ENCODE measurements around the gene KCNK3. TPM values are rescaled to one million over a fixed set of nuclear protein-coding genes. Genes with fewer than 3 reads are reported as not detected.

Gene KCNK3
- total RNA-seq, 1 donor from 2014 or later = 1.9 TPM

DNA sequence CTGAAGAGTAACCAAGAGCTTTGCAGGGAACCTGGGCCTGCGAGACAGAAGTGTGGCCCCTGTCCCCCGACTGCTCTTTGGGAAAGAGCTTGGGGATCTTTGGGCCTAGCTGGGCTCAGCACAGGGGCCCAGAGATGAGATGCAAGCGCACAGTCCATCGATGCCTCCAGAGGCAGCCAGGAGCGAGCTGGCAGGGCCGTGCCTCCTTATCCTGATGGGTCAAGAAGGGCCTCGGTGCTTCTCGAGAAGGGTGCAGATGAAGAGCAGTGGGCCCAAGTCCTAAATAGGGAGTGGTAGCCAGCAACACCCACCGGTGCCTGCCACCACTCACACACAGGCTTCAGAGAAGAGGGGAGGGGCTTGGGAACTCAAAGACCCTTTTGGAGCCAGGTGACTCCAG is 17.6 kb downstream of the KCNK3 start:
- DNase-seq (ENCODE audit: low spot score) = no peak

DNA sequence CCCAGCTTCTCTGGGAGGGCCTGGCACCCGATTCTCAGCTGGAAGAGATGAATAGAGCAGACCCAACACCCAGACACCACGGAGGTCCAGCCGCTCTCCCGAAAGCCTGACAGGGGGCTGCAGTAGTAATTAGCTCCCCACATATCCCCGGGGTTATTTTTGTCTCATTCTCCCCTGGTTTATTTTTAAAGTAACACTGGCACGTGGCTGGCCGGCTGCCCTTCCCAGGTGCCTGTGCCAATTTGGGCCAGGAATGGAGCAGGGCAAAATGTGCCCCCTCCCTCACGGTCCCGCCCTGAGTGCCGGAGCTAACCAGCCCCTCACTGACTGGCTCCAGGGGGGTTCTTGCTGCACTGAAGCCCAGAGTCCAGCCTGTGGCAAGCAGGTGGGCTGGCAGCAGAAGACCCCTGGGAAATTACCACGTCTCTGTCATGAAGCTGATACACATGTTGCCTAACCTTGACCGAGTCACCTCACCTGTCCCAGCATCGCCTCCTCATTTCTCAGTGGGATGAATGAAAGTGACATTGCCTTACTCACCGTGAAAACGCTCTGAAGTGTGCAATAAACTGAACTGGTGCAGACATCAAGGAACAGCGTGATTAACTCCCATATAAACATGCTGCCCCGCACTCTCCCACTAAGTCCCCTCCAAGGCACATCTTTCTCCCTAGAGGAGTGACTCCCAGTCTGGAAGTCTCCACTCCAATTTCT is 18.4 kb downstream of the KCNK3 start:
- no peak for DNase-seq (ENCODE audit: low spot score)

DNA sequence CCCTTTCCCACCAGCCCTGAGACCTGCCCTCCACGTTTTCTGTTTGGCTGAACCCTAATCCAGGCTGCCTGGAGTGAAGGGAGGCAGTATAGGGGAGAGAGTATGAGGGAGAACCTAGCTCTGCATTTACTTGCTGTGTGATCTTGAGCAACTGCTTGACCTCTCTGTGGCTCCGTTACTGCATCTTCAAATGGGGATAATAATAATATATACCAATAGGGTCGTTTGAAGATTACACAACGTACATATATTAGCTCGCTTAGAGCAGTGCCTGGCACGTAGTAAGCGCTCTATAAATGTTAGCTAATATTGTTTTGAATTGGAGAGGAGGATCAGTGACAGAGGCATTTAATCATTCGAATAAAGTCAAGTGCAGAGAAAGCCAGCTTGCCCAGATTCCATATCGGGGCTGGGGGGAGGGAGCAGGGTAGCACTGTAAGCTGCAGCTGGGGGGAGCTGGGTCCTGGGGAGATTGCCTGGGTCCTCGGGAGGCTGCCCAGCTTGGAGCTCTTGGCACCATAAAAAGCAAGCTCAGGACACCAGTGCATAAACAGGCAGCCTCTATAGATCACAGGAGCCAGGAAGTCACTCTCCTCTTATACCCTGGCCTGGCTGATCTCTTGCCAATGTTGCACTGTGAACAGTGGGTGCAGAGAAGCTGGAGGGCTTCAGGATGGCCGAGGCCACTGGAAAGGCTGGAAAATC is 19.1 kb downstream of the KCNK3 start:
- DNase-seq (ENCODE audit: low spot score) = no peak

GRCh38 chr2:26712486-26713465 is 20.3 kb downstream of the KCNK3 start:
- DNase-seq (ENCODE audit: low spot score) = no peak

GRCh38 chr2:26715528-26716270 is 23.2 kb downstream of the KCNK3 start:
- no peak for DNase-seq (ENCODE audit: low spot score)

DNA sequence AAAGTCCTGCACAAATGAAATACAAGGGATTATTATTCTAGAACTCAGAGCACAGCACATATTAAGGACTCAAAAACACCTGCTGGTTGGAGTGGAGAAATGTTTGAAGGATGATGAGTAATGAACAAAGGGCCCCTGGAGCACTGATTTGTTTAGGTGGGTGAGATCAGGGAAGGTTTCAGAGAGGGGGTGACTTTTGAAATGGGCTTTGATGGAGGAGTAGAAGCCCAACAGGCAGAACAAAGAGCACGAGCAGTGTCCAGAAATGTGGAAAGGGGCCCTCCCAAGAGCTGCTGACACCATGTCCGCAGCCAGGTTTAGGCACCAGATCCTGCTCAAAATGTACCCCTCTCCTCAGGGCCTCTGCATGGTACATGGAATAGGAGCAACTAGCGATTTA is 23.8 kb downstream of the KCNK3 start:
- no peak for DNase-seq (ENCODE audit: low spot score)

DNA sequence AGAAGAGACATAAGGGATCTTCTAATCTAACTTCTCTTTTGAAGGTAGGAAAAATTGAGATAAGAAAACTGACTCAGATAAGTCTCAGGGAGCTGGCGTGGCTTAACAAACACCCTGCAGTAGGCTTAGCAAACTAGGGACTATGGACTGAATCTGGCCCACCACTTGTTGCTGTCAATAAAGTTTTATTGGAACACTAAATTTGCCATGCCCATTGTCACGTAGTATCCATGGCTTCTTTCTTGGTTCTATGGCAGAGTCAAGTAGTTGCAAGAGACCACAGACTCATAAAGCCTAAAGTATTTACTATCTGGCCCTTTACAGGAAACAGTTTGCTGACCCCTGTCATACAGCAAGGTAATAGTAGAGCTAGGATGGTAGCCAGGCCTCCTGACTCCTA is 24.2 kb downstream of the KCNK3 start:
- DNase-seq (ENCODE audit: low spot score) = no peak

DNA sequence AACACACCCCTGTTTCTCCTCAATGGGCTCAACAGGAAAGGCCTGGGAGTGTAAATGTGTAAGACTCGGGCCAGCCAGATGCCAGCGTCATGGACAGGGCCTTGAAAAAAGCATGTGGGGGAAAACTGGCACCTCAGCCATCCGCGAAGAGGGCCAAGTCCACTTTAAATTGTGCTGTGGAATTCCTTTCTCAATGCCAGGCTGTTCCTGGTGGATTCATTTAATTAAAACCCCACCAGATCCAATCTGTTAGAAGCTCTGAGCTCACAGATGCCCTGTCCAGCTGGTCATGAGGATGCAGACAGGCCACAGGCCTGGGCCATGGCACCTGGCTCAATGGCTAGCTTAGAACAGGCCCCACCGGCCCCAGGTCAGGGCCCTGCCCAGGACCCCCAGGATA is 24.8 kb downstream of the KCNK3 start:
- no peak for DNase-seq (ENCODE audit: low spot score)

DNA sequence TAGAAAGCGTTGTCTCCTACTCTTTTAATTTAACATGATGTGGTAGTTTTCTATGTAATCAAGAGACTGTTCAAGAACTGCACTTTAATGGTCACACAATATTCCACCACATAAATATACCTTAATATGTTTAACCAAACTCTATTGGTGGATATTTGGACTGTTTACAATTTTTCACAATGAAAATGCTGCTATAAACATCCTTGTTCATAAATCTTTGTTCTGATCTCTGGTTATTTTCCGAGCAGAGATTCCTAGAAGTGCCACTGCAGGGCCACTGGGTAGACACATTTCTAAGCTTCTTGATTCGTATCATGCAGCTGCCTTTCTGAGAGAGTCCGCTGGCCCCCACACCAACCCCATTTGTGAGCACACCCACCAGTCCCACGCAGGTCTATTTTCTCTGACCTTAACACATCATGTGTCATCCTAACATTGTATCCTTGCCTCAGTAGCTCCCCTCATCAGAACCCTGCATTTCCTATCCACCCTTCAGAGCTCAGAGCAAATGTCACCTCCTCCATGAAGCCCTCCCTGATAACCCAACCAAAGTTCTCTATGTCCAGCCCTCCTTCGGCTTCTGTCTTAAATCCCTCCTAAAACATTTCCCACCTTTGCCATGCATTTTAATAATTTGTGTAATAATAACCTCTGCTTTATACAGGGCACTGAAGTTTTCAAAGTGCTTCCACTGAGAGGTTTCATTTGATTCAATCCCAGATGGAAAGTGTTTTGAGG is 26.6 kb downstream of the KCNK3 start:
- DNase-seq (ENCODE audit: low spot score) = no peak

GRCh38 chr2:26720322-26721114 is 28.0 kb downstream of the KCNK3 start:
- DNase-seq (ENCODE audit: low spot score) = no peak

DNA sequence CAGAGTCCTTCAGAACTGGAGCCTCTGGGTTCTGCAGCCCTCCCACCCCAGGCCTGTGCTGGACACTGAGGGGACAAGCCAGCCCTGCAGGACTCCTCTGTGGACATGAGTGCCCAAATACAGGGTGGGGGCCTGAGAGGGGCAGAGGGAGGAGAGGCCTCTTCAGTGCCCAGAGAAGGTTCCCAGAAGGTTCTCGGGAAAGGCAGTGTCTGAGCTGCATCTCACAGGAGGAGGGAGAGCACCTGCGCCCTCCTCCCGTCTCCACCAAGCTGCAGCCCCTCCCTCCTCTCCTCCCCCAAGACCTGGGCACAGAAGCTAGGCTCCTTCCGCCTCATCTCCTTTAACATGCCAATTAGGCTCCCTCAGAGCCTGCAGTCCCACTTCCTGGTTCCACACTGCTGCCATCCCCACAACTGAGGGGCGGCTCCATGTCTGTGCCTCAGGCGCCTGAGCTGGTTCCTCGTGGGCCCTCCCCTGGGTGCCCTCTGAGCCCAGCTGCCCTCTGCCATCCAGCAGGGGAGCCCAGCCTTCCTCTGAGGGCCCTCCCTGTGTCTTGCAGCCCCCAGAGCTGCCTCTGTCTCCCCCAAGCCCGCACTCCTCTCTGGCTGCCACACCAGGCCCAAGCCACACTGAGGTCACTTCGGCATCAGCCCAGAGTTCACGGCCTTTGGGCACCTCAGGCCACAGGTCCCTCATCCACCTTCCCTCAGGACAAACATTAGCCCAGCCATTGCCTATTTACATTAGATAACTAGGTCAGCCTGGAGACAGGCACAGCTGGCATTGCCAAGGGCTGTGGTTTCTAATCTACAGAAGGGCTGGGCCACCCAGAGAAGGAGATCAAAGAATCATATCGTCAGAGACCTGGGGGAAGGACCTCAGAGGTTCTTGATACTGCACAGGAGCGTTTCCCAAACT is 28.9 kb downstream of the KCNK3 start:
- no peak for DNase-seq (ENCODE audit: low spot score)

DNA sequence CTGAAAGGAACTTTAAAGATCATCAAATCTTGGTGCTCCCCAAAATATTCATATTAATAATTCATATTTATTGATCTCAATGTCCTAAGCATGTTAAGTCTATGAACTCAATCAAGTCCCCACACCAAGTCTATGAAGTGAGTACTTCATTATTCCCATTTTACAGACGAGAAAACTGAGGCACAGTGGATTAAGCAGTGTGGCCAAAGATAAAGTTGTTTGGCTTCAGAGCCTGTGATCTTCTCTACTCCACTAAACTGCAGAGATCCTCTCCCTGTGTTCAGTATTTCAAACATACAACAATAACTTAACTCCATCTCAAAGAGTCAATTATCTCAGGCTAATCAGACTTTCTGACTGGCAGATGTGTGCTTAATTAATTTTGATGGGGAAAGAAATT is 29.8 kb downstream of the KCNK3 start:
- no peak for DNase-seq (ENCODE audit: low spot score)

DNA sequence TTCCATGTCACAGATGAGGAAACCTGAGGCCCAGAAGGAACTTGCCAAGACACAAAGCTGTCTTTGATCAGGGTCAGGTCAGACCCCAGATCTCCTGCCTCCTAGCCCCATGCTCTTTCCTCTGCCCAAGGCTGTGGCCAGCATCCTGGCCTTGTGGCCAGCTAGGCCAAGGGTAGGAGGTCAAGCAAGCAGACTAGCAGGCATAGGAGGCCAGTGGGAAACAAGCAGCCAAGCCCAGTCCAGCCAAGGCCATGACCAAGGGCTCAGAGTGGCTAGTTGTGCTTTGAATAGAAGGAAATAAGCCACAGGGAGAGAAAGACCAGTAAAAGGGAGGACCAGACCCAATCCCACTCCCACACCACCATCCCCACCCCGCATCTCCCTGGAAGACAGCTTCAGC is 30.4 kb downstream of the KCNK3 start:
- DNase-seq (ENCODE audit: low spot score) = no peak

GRCh38 chr2:26723475-26723874 is 31.0 kb downstream of the KCNK3 start:
- DNase-seq (ENCODE audit: low spot score) = no peak

GRCh38 chr2:26723991-26724750 is 31.6 kb downstream of the KCNK3 start:
- peak; percentile 93 for DNase-seq (ENCODE audit: low spot score)

DNA sequence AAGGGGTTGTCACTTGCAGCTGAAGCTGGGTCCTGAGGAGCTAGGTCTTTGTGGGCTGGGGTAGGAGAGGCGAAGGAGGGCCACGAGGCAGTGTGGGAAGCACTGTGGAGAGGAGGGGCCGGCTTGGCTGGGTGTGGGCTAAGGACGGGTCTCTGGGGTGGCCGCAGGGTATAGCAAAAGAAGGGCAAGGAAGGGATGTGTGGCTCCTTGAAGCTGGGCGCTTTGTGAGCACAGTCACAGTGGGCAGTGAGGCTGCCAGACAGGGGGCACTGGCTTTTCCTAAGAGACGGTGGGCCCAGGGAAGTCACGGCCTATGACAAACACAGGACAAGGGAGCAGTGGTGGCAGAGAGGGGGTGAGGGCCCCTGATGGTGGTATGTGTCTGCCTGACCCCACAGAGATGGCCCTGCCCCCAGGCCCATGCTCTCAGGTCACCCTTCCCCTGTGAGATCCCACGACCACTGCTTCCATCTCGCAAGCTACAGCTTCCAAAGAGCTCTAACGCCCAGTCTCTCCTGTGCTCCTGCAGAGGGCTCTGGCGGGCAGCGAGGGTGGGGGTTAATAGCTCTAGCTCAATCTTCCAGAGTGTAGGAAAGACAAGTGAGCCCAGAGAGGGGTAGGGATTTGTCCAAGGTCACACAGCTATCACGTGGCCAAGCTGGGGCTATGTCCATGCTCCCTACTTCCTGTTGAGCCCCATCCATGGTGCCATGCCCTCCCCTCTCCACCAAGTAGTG is 32.4 kb downstream of the KCNK3 start:
- no peak for DNase-seq (ENCODE audit: low spot score)

DNA sequence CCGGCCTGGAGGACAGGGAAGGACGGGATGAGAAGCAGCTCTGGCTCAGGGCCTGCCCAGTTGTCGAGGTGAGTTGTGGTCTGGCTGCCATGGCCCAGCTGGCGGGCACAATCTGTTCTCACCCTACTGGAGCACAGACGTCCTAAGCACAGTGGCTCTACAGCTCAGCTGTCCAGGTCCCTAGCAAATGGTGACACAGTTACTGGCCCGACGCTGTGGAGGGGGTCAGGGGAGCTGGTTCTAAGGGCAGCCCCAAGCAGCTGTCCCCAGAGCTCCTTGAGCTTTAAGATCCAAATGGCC is 32.9 kb downstream of the KCNK3 start:
- DNase-seq (ENCODE audit: low spot score) = no peak
